K562 (cell line): ENCODE data around the gene CUL4B. TPM values are rescaled to one million over a fixed set of nuclear protein-coding genes. Genes with fewer than 3 reads are reported as not detected.
A peak's percentile ranks its signal among the peaks of the same experiment; 100 is the strongest.

ENCODE experiments used
- ATAC-seq: fragments of 200-7000 bp; cut with Tn5 transposase; 3 replicates; pipeline ENCODE4 v1.9.1; 2020; ENCODE audit warnings: moderate library complexity
- BruUV-seq: library from RNA; stranded (reverse); fragments of 400-500 nt; replicated peaks from 2 replicates; lab custom pipeline; 2021; lab: Mats Ljungman, UMichigan
- CTCF ChIA-PET: fragments of 300-600 bp; formaldehyde crosslinking; extraction: SDS; loops from one replicate; lab custom pipeline; 2021; ENCODE audit warnings: low intra/inter-chr PET ratio; lab: Yijun Ruan, JAX
- POLR2A ChIA-PET: fragments of 300-600, 350-650 bp; sonication (Branson Sonifier 250); formaldehyde crosslinking; extraction: SDS; loops from one replicate; lab custom pipeline; 2021; ENCODE audit warnings: antibody characterized with exemption, inconsistent platforms; lab: Yijun Ruan, JAX
- DNase-seq, 4 experiments: peaks; one replicate each; pipeline versions ENCODE4 v3.0.0 to v3.0.0-alpha.2; 2011 to 2018; ENCODE audit warnings: low spot score in 3 of 4, mixed read lengths in 3 of 4; ENCODE audit errors: extremely low read depth in 1 of 4
- FAIRE-seq: peaks from 2 replicates; lab custom pipeline; 2011; peaks lifted over from hg19 to GRCh38; lab: Jason Lieb, UNC
- H2AFZ ChIP-seq: 2 replicates; pipeline ENCODE4 v1.6.0; 2011; ENCODE audit warnings: low read depth, low read length, control low read depth, inconsistent platforms
- H3K27ac ChIP-seq: fragments of 200-600 bp; 3 replicates; pipeline ENCODE4 v1.8.0; 2011; ENCODE audit warnings: low read depth, mild to moderate bottlenecking, control low read depth, inconsistent platforms, low read length, moderate library complexity, mixed read lengths; ENCODE audit errors: extremely low read depth
- H3K27me3 ChIP-seq, 2 experiments: fragments of 300-600 bp in 1 of 2; 2 replicates in 1 of 2; 3 replicates in 1 of 2; pipeline versions ENCODE4 v1.6.0 to v1.8.0; 2011; ENCODE audit warnings: inconsistent platforms in 2 of 2, low read length in 2 of 2, mild to moderate bottlenecking in 1 of 2, mixed read lengths in 1 of 2, moderate library complexity in 1 of 2; ENCODE audit not compliant: control insufficient read depth in 2 of 2, insufficient read depth in 2 of 2
- H3K36me3 ChIP-seq: fragments of 300-600 bp; 3 replicates; pipeline ENCODE4 v1.8.0; 2011; ENCODE audit warnings: mild to moderate bottlenecking, low read length, inconsistent platforms; ENCODE audit not compliant: control insufficient read depth, insufficient read depth
- H3K4me1 ChIP-seq, 2 experiments: fragments of 200-600 bp in 1 of 2; replicated peaks in 1 of 2; 2 replicates in 1 of 2; 3 replicates in 1 of 2; pipeline versions ENCODE4 v1.5.1 to v1.8.0; 2011; ENCODE audit warnings: inconsistent platforms in 2 of 2, low read length in 2 of 2, mild to moderate bottlenecking in 1 of 2, mixed read lengths in 1 of 2, moderate library complexity in 1 of 2; ENCODE audit not compliant: control insufficient read depth in 2 of 2, insufficient read depth in 2 of 2
- H3K4me2 ChIP-seq: 2 replicates; pipeline ENCODE4 v1.6.1; 2011; ENCODE audit warnings: low read length, control low read depth, inconsistent platforms, mixed read lengths; ENCODE audit not compliant: insufficient read depth
- H3K4me3 ChIP-seq: fragments of 200-600 bp; sonication (generic), shearing (Covaris generic); 2 replicates; pipeline ENCODE4 v1.5.1; 2016; ENCODE audit warnings: control low read depth, inconsistent platforms
- H3K79me2 ChIP-seq: fragments of 200-600 bp; 3 replicates; pipeline ENCODE4 v1.8.0; 2011; ENCODE audit warnings: low read length, inconsistent platforms; ENCODE audit not compliant: control insufficient read depth, insufficient read depth
- H3K9ac ChIP-seq, 2 experiments: 2 replicates each; pipeline versions ENCODE4 v1.6.0 to v1.6.1; 2011; ENCODE audit warnings: low read depth in 2 of 2, low read length in 2 of 2, control low read depth in 1 of 2, inconsistent platforms in 1 of 2, mild to moderate bottlenecking in 1 of 2, mixed read lengths in 1 of 2; ENCODE audit not compliant: insufficient read depth in 1 of 2
- H3K9me1 ChIP-seq: one replicate; pipeline ENCODE4 v1.6.0; 2011; ENCODE audit warnings: inconsistent platforms, mild to moderate bottlenecking, low read length, moderate library complexity; ENCODE audit not compliant: control insufficient read depth, insufficient read depth
- H3K9me3 ChIP-seq: replicated peaks from 2 replicates; pipeline ENCODE4 v1.5.1; 2011; ENCODE audit warnings: low read depth, low read length, inconsistent platforms; ENCODE audit not compliant: control insufficient read depth, insufficient read depth
- H4K20me1 ChIP-seq: replicated peaks from 2 replicates; pipeline ENCODE4 v1.6.1; 2011; ENCODE audit warnings: low read length, inconsistent platforms, mixed read lengths; ENCODE audit not compliant: control insufficient read depth, insufficient read depth
- ATF3 ChIP-seq, 2 experiments: fragments of 450-650 bp in 1 of 2; sonication (generic) in 1 of 2; formaldehyde crosslinking in 1 of 2; IDR thresholded peaks in 1 of 2; conservative IDR thresholded peaks in 1 of 2; 2 replicates each; pipeline versions ENCODE4 v1.6.1 to v1.8.1; 2016 to 2023; ENCODE audit warnings: mild to moderate bottlenecking in 2 of 2, moderate library complexity in 2 of 2, inconsistent platforms in 1 of 2, missing genetic modification reagents in 1 of 2
- C11orf30 ChIP-seq: fragments of 450-650 bp; IDR thresholded peaks from 2 replicates; pipeline ENCODE4 v1.6.1; 2016; ENCODE audit warnings: low read depth, mild to moderate bottlenecking
- CREB5 ChIP-seq: fragments of 250-450 bp; sonication (Bioruptor Pico); IDR thresholded peaks from 2 replicates; pipeline ENCODE4 v1.5.0; 2020; ENCODE audit warnings: mild to moderate bottlenecking
- MAFF ChIP-seq: IDR thresholded peaks from 2 replicates; pipeline ENCODE4 v1.6.1; 2012; ENCODE audit warnings: low read length, improper control_type of control experiment
- MAFG ChIP-seq: fragments of 450-650 bp; conservative IDR thresholded peaks from 2 replicates; pipeline ENCODE4 v1.6.1; 2016; ENCODE audit warnings: missing genetic modification characterization, missing compliant biosample characterization
- MAFK ChIP-seq: IDR thresholded peaks from 2 replicates; pipeline ENCODE4 v1.6.1; 2011; ENCODE audit warnings: low read length, improper control_type of control experiment
- MXD1 ChIP-seq: fragments of 250-450 bp; sonication (Bioruptor Pico); IDR thresholded peaks from 2 replicates; pipeline ENCODE4 v1.8.0; 2021; ENCODE audit warnings: borderline replicate concordance, mild to moderate bottlenecking, moderate library complexity; ENCODE audit not compliant: poor library complexity, severe bottlenecking
- NFE2 ChIP-seq: IDR thresholded peaks from 2 replicates; pipeline ENCODE4 v1.6.1; 2014; ENCODE audit warnings: antibody characterized with exemption, low read depth
- SFPQ ChIP-seq: fragments of 200-400 bp; formaldehyde crosslinking; IDR thresholded peaks from 2 replicates; pipeline ENCODE4 v1.6.1; 2017; ENCODE audit warnings: mild to moderate bottlenecking, low read depth, low read length, moderate library complexity
- ZBTB2 ChIP-seq: fragments of 450-650 bp; IDR thresholded peaks from 2 replicates; pipeline ENCODE4 v1.6.1; 2016; ENCODE audit warnings: antibody characterized with exemption
- ZNF316 ChIP-seq: fragments of 450-650 bp; IDR thresholded peaks from 2 replicates; pipeline ENCODE4 v1.6.1; 2016
- in situ Hi-C: fragments of 300-500 bp; cut with MboI; formaldehyde crosslinking; loops from 4 replicates; pipeline ENCODE4 v1.15.0; 2018; ENCODE audit warnings: inconsistent platforms, mixed read lengths
- intact Hi-C: fragments of 100-400 bp; cut with micrococcal nuclease; formaldehyde crosslinking; loops from 2 replicates; pipeline ENCODE4 v1.14.2; 2022
- polyA plus RNA-seq, 8 experiments: library from polyadenylated mRNA; depleted of rRNA in 4 of 8; stranded (reverse) in 5 of 8; unstranded in 3 of 8; fragments of >200 nt; fragmentation: Nextera tagmentation in 2 of 8; fragmentation: Illumina TruSeq in 1 of 8; extraction: Ambion mirVana in 2 of 8; extraction: Trizol in 1 of 8; gene quantifications; 2 replicates each; pipeline versions ENCODE4 v1.2.1 to v1.2.3, GENCODE V29; 2011 to 2014; ENCODE audit warnings: inconsistent platforms in 1 of 8, missing spikeins in 1 of 8
- total RNA-seq, 7 experiments: library from RNA; depleted of rRNA in 6 of 7; stranded (reverse); fragments of >200 nt in 6 of 7; fragmentation: Illumina TruSeq in 2 of 7; extraction: Trizol in 2 of 7; gene quantifications; 2 replicates each; pipeline versions ENCODE4 v1.2.1 to v1.2.3, GENCODE V29; 2011 to 2021; ENCODE audit warnings: low replicate concordance in 1 of 7

CUL4B gene
- total and polyA plus RNA-seq, 9 of the 15 experiments (the other 6 are each of a cell fraction or from before 2014, with no cell fraction given): 15.0 to 41.7 (median 37.5) TPM

- in situ Hi-C loops: no loop called here
- no peaks in the 10 kb centered on the region for H3K9me3 ChIP-seq
- POLR2A ChIA-PET: no interaction called here
- H3K4me2 ChIP-seq: no peak overlapping the region
- no peaks in the 10 kb centered on the region for H3K36me3 ChIP-seq
- CTCF ChIA-PET: no interaction called here
- no peak overlapping the region for H3K4me3 ChIP-seq
- H3K9me1 ChIP-seq: no peaks in the 10 kb centered on the region
- peaks cover 7 to 28% of the 10 kb centered on the region in 2 experiments for H3K4me1 ChIP-seq
- H4K20me1 ChIP-seq: no peaks in the 10 kb centered on the region
- H3K9ac ChIP-seq: no peak overlapping the region
- H3K79me2 ChIP-seq: no peaks in the 10 kb centered on the region
- no peaks in the 10 kb centered on the region for H3K27me3 ChIP-seq
- H3K27ac ChIP-seq: no peak overlapping the region
- peak; percentile 47; the same call in 1 of the 2 replicates for TF ChIP-seq MAFK
- peak; percentile 73 for TF ChIP-seq MAFG (tag)
- no peak for TF ChIP-seq MXD1 (CRISPR knock-in tag)
- TF ChIP-seq NFE2: peak; percentile 61
- peak; percentile 75 for TF ChIP-seq C11orf30
- no peak for TF ChIP-seq CREB5 (CRISPR knock-in tag)
- TF ChIP-seq ZBTB2: no peak
- no peak for TF ChIP-seq SFPQ
- TF ChIP-seq ATF3 (IDR thresholded peaks at IDR 0.05): peak; percentile 8; the same call in 1 of the 2 replicates
- no peak for TF ChIP-seq ATF3 (CRISPR knock-in tag; conservative IDR thresholded peaks at IDR 0.05)
- TF ChIP-seq ZNF316: peak; percentile 90
- TF ChIP-seq MAFF: peak; percentile 44; the same call in 1 of the 2 replicates
- TF ChIP-seq, all 486 proteins: peak for 7
- ATAC-seq (peak; percentile 68), DNase-seq (peak in 1 of 4 experiments; percentile 18), FAIRE-seq (no peak)
- intact Hi-C loops: no loop called here
- H2AFZ ChIP-seq: peak overlapping the region; percentile 72
- BruUV-seq: no TSS peak
These were observed 7.3 kb upstream of the CUL4B start for GRCh38 chrX:120568035-120568434.
